ENCODE results near the gene TBX21.
A peak's percentile ranks its signal among the peaks of the same experiment; 100 is the strongest.

Gene TBX21

DNA sequence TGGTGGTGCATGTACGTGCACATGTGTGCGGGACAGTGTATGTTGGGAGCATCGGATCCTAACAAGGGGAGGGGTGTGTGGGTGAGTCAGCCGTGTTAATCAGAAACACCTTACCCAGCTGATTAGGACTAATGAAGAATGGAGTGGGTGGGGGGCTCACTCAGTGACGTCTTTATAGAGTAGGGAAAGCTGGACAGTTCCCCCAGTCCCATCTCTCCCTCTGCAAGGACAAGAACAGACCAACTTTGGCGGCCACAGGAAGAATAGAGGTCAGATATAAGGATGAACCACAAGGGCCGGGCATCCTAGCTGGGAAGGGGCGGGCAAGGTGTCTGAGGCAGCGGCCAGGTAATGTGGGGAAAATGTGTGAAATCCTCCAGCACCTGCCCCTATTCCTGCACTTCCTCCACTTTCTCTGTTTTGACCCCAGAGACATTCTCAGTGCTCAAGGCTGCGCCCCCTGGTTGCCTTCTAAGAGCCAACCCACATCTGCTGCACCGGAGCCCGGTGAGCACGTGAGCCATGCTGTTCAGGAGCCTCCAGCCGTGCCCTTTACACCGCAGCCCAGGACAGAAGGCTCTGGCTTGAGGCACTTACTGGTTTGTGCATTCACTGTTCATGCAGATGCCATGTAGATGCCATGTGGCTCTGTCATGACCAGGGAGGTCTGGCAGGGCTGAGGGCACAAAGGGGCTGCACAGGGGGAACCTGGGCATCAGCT is 18.9 kb upstream of the TBX21 start:
- no peak for DNase-seq (ENCODE audit: low spot score)

GRCh38 chr17:47714773-47715396 is 18.2 kb upstream of the TBX21 start:
- DNase-seq (ENCODE audit: low spot score), result no peak

GRCh38 chr17:47715669-47716325 is 17.2 kb upstream of the TBX21 start:
- DNase-seq (ENCODE audit: low spot score), result no peak

DNA sequence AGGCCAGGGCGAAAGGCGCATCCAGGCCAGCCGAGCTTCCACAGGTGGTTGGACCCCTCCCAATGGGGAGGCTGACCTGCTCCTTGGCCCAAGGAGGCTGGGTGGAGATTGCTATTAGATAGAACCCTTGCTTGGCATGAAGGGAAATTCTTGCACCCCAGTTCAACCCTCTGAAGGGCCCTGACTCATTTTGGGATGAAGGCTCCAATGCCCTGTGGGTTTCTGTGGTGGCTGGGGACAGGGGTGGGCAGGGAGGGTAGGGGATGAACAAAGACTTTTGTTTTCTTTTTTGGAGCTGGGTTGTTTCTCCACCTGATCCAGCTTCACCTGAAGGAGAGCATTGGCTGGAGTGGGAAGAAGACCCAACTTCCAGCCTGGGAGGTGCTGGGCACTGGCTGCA is 16.7 kb upstream of the TBX21 start:
- no peak for DNase-seq (ENCODE audit: low spot score)

- no peak for DNase-seq (ENCODE audit: low spot score)
These were observed 15.8 kb upstream of the TBX21 start for GRCh38 chr17:47717261-47717697.

- no peak for DNase-seq (ENCODE audit: low spot score)
These were observed 14.9 kb upstream of the TBX21 start for GRCh38 chr17:47717979-47718621.

- no peak for DNase-seq (ENCODE audit: low spot score)
These were observed 14.2 kb upstream of the TBX21 start for GRCh38 chr17:47718634-47719405.

DNA sequence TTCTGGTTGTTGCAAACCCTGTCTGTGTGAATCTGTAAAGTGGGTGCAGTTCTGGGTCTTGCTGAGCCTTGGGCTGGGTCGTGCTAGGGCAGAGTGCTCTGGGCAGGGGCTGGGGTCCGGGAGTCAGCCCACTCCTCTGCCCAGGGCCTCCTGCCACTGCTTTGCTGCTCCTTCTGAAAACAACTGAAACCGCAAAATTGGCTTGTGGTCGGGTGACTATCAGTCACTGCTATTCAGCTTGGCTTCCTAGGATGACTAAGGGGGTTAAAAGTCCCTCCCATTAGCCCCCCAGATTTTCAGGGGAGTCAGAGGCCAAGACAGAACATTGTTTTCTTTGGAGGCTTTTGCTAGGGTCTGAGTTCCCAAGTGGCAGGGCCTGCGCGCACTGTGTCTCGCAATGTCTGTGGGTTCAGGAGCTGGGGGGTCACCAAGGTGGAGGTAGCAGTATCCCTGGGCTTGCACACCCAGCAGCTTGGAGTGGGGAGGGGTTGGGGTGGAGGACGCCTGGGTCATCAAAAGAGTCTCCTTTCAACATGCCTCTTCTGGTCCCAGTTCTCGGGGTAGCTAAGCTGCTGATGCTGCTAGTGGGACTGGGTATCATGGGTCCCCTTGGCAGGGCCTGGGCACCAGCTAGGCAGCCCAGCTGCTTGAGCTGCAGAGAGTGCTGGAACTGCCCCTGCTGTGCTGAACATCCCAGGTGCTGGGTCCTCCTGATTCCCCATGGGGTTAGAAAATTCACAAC is 13.5 kb upstream of the TBX21 start:
- peak; percentile 52 for DNase-seq (ENCODE audit: low spot score)

GRCh38 chr17:47720196-47720595 is 12.8 kb upstream of the TBX21 start:
- no peak for DNase-seq (ENCODE audit: low spot score)

DNA sequence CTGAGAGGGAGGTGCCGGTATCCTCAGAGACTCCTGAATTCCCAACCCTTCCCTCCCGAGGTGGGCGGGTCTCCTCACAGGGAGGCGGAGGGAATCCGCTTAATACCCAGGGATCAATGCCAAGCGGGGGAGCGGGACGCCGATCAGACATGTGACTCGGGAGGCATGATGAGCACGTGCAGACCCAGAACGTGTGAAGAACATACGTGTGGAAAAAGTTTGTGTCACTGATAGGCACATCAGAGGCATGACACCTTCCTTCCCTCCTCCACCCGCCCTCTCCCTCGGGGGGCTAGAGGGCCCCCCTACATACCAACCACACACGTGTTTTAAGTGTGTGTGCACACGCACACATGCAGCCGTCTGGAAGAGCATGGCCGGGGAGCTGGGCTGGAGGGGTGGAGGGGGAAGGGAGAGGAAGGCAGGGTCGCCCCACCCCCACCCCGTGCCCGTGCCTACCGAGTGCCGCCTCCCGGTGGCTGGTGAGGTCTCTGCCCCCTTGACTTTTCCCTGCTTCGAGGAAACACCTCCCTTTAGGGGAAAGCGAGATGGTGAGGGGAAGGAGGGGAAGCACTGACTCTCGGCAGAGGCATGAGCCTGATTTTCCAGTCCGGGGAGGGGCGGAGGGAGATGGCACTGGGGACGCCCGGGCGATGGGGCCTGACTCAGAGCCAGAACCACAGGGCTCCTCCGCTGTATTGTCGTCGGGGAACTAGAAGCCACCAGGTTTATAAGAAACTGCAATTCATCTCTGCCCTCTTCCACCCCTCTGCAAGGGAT is 12.1 kb upstream of the TBX21 start:
- peak; percentile 68 for DNase-seq (ENCODE audit: low spot score)

DNA sequence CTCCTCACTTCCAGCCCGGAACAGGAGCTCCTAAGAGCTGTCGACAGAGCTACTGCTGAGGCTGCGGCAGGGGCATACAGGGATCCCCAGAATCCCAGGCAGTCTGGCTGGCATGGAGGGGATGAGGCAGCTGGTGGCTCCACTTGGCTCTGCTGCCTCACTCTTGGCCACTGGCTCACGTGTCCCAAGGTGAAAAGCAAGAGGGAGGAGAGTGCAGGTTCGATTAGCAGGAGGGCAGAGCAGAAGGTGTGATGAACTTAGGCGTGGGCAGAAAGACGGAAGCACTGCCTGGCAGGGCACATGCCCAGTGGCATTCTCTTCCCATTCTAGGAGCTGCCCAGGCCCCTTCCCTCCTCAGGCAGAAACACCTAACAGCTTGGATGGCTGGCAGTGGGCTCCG is 11.3 kb upstream of the TBX21 start:
- no peak for DNase-seq (ENCODE audit: low spot score)

GRCh38 chr17:47724705-47725104 is 8.3 kb upstream of the TBX21 start:
- DNase-seq (ENCODE audit: low spot score), result no peak

DNA sequence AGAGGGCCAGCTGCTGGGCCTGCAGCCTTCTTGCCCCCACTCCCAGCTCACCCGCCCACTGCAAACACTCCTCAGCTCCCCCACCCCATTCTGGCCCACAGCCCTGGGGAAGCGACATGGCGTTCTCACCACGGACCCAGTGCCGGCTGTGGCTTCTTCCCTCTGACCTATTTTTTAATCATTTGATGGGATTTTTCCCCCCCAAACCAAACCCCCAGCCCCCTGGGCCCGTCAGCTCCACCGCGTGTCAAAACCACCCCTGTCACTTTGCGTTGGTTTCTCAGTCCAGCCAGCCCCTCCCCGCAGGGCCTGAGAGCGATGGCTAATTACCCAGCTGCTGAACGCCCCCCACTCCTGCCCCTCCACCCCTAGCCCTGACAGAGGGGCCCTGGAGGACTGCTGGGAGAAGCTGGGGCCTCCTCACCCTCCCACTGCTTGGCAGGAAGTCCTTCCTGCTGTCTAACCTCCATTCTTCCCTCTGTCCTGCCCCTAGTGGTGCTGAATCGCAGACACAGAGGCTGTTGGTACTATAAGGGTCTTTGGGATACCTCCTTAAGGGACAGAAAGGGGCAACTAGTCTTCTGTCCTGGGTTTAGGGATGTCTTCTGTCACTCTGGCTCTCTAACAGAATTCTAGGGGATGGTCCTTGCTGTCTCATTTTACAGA is 7.5 kb upstream of the TBX21 start:
- no peak for DNase-seq (ENCODE audit: low spot score)

DNA sequence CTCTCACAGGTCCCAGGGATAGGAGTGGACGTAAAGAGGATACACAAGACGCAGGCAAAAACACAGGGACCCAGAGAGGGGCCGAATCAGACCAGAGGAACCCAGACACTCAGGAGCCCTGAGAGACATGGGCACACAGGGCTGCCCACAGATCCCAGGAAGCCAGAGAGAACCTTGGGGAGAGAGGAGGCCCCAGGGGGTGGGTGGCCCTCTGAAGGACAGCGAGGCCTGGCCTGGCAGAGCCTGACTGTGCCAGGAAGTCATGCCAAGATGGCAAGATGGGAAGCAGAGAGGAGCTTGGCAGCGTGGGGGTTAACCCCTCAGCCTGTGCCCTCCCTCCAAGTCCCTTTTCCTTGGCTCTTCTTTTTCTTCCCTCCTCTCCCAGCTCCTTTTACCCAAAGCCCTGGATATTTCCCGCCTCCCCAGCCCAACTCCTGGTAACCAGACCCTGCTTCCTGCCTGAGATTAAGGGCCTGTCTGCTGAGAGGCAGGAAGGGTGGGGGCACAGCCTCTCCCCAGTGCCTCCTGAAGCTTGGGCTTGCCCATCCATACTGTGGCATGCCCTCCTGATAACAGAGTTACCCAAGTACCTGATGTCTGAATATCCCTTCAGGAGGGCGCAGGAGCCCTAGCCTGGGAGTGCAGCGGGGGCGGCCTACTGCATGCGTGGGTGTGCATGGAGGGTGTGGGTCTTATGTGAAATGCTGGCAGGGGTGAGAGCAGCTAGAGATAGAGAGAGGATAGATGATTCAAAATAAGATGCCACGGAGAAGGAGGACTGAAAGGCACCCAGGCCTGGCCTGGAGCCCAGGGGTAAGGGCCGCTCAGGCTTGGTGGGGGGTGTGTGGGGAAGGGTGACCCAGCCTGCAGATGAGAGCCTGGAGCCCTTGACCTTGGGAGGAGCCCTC is 6.0 kb upstream of the TBX21 start:
- DNase-seq (ENCODE audit: low spot score), result no peak

DNA sequence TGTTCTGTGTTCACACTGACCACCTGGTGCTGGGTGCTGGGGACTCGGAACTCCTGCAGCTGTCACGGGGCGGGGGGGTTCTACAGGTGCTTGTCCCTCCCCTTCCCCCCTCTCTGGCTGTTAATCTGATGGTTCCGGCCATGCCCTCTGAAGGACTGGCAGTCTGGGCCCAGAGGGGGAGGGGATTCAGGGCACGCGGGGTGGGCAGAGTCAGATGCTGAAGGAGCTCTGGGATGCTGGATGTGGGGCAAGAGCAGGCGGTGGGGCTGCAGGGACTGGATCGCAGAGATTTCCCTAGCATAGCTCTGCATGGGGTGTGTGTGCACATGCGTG is 5.4 kb upstream of the TBX21 start:
- DNase-seq (ENCODE audit: low spot score), result no peak

- no peak for DNase-seq (ENCODE audit: low spot score)
These were observed 4.7 kb upstream of the TBX21 start for GRCh38 chr17:47728214-47728877.

DNA sequence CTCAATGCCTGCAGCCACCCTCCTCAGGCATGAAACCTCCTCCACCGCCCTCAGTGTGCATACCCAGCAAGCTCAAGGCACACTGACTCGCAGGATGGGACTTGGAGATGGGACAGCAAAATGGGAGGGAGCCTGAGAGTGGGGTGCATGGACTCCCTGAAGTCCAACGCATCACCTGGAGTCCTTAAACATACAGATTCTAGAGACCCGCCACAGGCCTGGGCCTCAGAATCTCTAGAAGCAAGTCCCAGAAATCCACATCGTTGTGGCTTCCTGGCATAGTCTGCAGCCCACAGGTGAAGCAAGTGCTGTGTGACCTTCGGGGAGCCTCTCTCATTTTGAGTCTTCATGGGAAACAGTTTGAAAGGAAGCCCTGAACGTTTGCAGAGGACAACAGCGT is 3.6 kb upstream of the TBX21 start:
- no peak for DNase-seq (ENCODE audit: low spot score)

- DNase-seq (ENCODE audit: low spot score), result no peak
These were observed 2.4 kb upstream of the TBX21 start for GRCh38 chr17:47730681-47731080.

- no peak for DNase-seq (ENCODE audit: low spot score)
These were observed 1.6 kb upstream of the TBX21 start for GRCh38 chr17:47731396-47731795.
